GM13976 (cell line): Measurements from ENCODE around the gene TTLL11.

Experiments used
- DNase-seq: peaks from one replicate; pipeline ENCODE4 v3.0.0; 2012; ENCODE audit warnings: low spot score
- in situ Hi-C: fragments of 300-500 bp; cut with MboI; formaldehyde crosslinking; loops from one replicate; pipeline ENCODE4 v1.12.0; 2022; ENCODE audit warnings: low sequenced_read_pairs, mixed read lengths, inconsistent platforms; ENCODE audit not compliant: unreplicated experiment
- TF ChIP-seq, protein P1 (sequence below): IDR thresholded peaks from 2 replicates; pipeline ENCODE4 v1.5.1; 2012; ENCODE audit warnings: borderline replicate concordance, mild to moderate bottlenecking; ENCODE audit not compliant: insufficient read depth; ENCODE audit errors: extremely low read depth, missing control alignments, control extremely low read depth

Gene TTLL11

GRCh38 chr9:121881920-121882500 is 211.1 kb downstream of the TTLL11 start:
- in situ Hi-C loops, result no loop called here
- no peak for DNase-seq
- TF ChIP-seq, protein P1, sequence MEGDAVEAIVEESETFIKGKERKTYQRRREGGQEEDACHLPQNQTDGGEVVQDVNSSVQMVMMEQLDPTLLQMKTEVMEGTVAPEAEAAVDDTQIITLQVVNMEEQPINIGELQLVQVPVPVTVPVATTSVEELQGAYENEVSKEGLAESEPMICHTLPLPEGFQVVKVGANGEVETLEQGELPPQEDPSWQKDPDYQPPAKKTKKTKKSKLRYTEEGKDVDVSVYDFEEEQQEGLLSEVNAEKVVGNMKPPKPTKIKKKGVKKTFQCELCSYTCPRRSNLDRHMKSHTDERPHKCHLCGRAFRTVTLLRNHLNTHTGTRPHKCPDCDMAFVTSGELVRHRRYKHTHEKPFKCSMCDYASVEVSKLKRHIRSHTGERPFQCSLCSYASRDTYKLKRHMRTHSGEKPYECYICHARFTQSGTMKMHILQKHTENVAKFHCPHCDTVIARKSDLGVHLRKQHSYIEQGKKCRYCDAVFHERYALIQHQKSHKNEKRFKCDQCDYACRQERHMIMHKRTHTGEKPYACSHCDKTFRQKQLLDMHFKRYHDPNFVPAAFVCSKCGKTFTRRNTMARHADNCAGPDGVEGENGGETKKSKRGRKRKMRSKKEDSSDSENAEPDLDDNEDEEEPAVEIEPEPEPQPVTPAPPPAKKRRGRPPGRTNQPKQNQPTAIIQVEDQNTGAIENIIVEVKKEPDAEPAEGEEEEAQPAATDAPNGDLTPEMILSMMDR, result no peak

DNA sequence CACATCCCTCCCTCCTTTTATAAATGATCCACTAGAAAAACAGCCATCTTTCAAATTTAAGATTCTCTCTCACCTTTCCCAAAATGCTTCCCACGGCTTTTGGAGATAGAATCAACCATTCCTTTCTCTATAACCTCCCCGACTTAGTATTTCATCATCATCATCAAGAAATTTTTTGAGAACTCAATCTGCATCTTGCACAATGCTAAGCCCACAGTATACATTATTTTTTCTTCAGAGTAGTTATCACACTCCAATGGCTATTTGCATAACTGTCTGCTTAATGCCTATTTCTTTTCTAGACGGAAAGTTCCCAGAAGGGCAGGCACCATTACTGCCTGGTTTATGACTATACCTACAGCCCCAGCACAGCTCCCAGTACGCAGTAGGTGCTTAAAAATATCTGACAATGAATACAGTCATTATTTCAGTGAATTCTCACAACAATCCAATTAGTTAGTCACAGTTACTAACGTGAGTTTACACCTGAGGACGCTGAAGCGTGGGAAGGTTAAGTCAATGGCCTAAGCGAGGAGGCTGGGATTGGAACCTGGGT is 212.7 kb downstream of the TTLL11 start:
- TF ChIP-seq, protein P1, result no peak
- DNase-seq, result no peak
- in situ Hi-C loops, result no loop called here

DNA sequence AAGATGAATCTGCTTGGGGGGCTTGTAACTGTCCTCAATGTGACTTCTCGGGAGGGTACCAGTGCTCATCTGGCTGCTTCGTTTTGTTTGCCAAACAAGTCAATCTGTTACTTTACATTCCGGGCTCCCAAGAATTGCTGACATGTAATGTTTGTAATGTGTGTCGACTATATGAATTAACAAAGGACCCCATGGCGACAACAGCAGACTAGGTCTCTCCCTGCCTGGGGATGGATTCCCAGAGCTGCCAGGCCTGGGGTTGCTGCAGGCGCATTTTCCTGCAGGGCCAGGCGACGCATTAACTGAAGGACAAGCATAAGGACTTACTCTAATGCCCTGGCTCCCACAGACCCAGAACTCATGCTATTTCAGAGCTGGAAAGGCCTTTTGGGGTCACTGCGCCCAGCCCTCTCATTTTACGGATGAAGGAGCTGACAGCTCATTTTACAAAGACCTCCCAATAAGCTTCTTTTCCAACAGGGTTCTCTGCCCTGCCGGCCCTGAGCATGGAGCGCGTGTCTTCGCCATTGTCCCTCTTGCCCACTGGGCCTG is 214.8 kb downstream of the TTLL11 start:
- in situ Hi-C loops, result no loop called here
- no peak for DNase-seq
- TF ChIP-seq, protein P1, result no peak

- in situ Hi-C loops, result no loop called here
- TF ChIP-seq, protein P1, result no peak
- DNase-seq, result no peak
These were observed 216.3 kb downstream of the TTLL11 start for GRCh38 chr9:121876658-121877271.

DNA sequence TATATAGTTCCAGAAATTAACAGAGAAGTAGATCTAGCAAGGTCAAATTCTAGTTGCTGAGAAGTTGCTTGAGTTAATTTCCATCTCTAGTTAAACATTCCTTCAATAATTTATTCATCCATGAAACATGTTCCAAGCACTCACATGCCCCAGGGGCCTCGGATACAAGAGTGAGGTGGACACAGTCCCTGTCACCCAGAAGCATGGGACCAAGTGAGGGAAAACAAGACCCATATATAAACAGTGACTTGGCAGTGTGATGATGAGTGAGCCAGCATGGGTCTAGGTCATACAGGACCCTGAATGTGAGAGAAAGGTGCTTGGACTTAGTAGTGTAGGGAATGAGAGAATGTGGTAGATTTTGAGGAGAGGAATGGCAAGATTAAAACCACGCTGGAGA is 216.9 kb downstream of the TTLL11 start:
- DNase-seq, result no peak
- TF ChIP-seq, protein P1, result no peak
- in situ Hi-C loops, result no loop called here

- TF ChIP-seq, protein P1, result no peak
- in situ Hi-C loops, result no loop called here
- DNase-seq, result no peak
These were observed 218.6 kb downstream of the TTLL11 start for GRCh38 chr9:121874524-121874923.
